Measurements from ENCODE around the gene PPP6R2.
A peak's percentile ranks its signal among the peaks of the same experiment; 100 is the strongest.

Gene PPP6R2

DNA sequence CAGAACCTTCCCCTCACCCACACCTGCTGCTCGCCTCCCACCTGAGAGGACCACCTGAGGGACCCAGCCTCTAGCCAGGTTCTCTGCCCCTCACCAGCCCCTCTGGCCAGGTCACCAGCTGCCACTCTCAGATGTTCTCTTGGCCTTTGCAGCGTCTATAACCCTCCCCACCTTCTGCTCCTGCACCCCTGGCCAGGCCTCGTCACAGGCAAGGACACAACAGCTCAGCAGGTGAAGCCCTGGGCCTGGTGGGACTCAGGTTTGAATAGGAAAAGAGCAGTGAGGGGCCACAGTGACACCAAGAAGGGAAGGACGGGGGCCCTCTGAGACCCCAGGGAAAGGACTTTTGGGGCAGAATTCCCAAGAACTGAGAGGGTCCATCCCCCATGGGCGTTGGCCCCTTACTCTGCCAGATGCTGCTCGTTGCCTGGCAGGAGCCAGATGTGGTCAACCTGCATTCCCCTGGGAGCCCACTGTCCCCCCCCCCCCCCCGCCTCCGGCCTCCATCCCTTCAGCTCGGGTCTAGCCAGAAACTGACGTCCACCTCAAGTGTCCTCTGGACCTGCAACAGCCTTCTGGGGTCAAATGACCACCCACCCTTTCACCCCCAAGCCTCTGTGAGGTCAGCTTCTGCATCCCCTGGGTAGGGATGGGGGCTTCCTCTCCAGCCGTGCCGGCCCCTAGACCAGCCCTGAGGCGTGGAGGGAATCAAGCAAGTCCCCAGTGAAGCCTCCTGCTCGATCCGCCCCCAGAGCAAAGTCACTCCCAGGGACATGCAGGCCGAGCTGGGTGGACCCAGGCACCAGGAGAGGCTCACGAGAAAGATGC lies 103.0 kb downstream of the PPP6R2 start:
- DNase-seq (ENCODE audit: low spot score) (no peak), FAIRE-seq (no peak)

DNA sequence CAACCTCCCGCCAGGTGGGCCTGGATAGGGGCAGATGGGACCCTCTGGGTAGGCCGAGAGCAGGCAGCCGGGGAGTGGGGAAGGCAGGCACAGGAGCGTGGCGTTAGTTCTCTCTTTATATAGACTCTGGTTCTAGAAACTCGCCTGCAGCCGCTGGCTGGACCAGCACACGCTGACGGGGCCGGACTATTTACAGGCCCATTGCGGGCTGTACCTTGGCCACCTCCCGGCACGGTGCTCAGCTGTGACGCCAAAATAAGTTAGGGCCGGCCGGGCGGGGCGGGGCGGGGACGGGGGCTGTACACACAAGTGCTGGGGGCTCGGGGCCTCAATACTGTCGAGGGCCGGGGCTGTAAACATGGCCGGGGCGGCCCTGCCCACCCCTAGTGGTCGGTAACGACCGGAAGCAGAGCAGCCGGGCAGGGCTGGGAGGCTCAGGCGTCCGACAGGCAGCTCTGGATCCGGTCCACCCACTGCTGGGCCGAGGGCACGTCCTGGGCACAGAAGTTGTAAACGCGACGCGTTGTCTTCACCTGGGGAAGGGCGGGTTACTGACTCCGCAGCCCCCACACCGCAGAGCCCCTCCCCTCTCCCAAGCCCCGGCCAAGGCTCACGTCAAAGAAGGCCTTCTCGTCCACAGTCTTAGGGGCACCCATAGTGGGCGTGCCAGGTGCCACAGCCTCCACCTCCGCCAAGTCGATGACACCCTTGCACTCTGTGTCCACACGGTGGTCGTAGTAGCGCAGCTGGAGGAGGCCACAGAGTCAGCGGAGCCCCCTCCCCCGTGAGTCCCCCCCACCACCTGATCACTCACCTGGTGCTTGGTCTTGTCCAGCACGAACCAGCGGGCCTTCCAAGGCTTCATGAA lies 103.8 kb downstream of the PPP6R2 start:
- FAIRE-seq (no peak), DNase-seq (ENCODE audit: low spot score) (no peak)

DNA sequence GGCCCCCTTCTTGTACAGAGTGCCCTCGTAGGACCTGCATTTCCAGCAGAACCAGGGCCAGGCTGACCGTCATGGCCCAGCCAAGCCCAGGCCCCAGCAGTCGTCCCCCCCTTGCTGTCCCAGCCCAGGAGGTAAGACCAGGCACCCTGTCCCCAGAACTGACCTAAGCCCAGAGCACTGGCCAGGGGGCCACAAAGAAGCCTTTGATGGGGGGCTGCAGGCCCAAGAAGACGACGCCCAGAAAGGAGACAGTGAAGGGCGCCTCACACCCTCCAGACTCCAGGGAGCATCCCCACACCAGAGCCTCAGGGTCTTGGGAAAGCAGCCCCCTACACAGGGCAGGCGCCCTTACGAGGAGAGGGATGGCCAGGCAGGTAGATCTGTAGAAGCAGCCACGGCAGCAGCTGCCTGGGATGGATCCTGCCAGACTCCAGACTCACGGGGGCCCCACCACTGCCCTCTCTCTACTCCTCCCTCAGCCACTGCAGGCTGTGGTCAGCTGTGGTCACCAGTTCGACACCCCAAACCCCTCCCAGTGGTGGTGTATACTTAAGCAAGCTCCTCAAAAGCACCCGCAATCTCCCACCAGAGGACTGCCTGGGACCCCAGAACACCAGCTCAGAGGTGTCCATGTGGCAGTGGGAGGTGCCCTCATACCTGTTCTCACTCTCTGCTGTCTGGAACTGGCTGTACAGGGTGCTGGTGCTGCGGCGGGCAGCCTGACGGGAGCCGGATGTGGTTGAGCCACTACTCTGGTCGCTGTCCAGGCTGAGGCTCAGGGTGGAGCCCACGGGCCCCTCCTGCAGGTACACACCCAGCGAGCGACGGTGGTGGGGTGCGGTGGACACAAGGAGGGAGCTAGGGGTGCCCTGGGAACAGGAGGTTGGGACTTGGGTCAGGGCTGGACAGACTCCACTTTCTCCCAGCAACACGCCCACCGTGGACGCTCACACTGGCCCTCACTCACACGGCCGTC lies 104.7 kb downstream of the PPP6R2 start:
- no peak for FAIRE-seq
- no peak for DNase-seq (ENCODE audit: low spot score)

DNA sequence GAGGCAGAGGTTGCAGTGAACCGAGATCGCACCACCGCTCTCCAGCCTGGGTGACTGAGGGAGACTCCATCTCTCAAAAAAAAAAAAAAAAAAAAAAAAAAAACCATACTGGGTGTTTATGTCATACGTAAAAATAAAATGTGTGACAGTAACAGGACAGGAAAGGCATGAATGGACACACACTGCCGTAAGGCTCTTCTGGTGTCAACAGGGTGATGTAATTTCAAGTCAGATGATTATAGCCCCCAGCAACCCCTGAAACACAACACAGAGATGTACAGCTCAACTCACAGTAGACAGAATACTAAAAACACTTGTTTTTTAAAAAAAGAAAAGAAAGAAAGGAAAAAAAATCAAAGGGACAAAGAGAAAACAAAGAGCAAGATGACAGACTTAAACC lies 109.5 kb downstream of the PPP6R2 start:
- DNase-seq (ENCODE audit: low spot score): no peak
- FAIRE-seq: no peak

DNA sequence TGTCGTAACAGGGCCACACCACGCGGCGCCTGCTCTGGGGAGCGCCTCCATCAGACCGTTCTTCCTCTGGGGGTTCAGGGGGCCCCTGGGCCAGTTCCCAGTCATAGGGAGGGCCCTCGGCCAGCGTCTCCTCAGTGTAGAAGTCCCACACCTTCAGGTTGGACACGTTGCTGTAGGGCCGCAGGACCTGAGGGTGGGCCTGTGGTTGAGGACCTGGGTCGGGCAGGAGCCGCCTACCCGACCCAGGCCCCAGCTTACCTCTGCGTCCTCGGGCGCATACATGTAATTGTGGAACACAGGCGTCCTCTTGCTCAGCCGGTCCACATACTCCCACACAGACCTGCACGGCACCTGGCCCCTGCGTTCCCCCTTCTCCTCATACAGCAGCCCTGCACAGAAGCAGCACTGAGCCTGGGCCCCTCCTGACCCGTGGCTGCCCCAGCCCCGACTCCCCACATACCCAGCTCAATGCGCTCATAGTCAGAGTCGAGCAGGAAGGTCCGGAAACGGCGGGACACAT lies 111.5 kb downstream of the PPP6R2 start:
- FAIRE-seq: no peak
- no peak for DNase-seq (ENCODE audit: low spot score)

- FAIRE-seq: no peak
- no peak for DNase-seq (ENCODE audit: low spot score)
Observed at GRCh38 chr22:50455201-50455600, 112.1 kb downstream of the PPP6R2 start.

DNA sequence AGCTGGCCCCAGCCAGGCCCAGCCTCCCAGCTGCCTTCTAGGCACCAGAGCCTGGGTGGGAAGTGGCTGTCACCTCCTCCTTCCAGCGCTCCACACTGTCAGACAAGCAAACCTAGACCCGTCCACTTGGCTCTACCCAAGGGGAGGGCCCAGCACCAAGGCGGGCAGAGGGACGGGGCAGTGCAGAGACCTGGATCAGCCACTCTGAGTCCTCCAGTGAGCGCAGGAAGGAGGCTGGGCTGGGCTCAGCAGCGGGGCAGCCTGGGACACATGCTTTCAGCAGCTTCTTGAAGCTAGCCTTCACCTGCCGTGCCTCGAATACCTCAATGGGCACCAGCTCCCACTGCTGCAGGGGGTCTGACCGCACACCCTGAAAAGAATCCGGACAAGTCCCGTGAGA lies 112.9 kb downstream of the PPP6R2 start:
- DNase-seq (ENCODE audit: low spot score) (no peak), FAIRE-seq (no peak)

GRCh38 chr22:50456466-50457234 lies 113.5 kb downstream of the PPP6R2 start:
- no peak for FAIRE-seq
- DNase-seq (ENCODE audit: low spot score): no peak

- DNase-seq (ENCODE audit: low spot score): no peak
Observed at GRCh38 chr22:50459016-50459415, 115.9 kb downstream of the PPP6R2 start.

GRCh38 chr22:50459496-50460140 lies 116.5 kb downstream of the PPP6R2 start:
- no peak for DNase-seq (ENCODE audit: low spot score)
- no peak for FAIRE-seq

More at GRCh38 chr22:50459016-50459415, 115.9 kb downstream of the PPP6R2 start:
- no peak for FAIRE-seq

- DNase-seq (ENCODE audit: low spot score) (no peak), FAIRE-seq (no peak)
Observed at GRCh38 chr22:50460938-50461337, 117.8 kb downstream of the PPP6R2 start.

- FAIRE-seq: no peak
- no peak for DNase-seq (ENCODE audit: low spot score)
Observed at GRCh38 chr22:50461536-50461935, 118.4 kb downstream of the PPP6R2 start.

- FAIRE-seq: no peak
- DNase-seq (ENCODE audit: low spot score): no peak
Observed at GRCh38 chr22:50461979-50462540, 118.9 kb downstream of the PPP6R2 start.

GRCh38 chr22:50463188-50463900 lies 120.2 kb downstream of the PPP6R2 start:
- DNase-seq (ENCODE audit: low spot score) (no peak), FAIRE-seq (no peak)

DNA sequence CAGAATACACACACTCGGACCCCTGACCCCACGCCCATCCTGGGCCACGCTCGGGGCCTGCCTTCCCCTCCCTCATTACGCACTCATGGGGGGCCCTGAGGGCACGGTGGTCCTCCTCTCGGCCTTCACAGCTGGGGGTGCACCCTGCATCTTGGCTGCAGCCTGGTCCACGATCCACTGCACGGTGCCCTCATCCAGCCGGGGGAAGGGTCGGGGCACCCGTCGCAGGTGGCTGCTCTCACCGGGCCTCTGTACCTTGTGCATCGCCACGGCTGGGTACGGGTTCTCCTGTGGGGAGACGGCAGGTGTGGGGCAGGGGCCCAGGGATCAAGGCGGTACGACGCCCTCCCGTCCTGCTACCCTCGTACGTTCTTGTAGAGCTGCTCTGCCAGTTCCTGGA lies 121.3 kb downstream of the PPP6R2 start:
- no peak for DNase-seq (ENCODE audit: low spot score)
- FAIRE-seq: no peak

GRCh38 chr22:50465066-50465930 lies 122.2 kb downstream of the PPP6R2 start:
- DNase-seq (ENCODE audit: low spot score) (no peak), FAIRE-seq (no peak)

DNA sequence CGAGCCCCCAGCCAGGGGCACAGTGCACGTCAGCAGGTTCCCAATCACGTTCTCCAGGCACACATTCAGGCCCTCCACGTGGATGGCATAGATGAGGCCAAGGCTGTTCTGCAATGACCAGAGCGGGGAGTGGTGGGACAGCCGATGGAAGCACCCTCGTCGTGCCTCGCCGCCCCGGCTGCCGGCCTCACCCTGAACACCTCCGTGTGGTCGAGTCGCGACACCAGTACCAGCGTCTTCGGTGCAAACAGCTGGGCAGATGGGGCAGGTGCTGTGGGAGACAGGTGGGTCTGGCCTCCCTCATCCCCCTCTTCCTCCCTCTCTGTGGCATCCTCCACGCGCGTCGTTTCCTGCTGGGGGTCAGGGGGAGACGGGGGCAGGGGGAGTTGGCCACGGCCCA lies 124.2 kb downstream of the PPP6R2 start:
- FAIRE-seq (peak; percentile 40), DNase-seq (ENCODE audit: low spot score) (no peak)
